Thoracic aorta (tissue), 2 donors: ENCODE measurements around the gene F9. TPM values are rescaled to one million over a fixed set of nuclear protein-coding genes. Genes with fewer than 3 reads are reported as not detected.
"Not testable (repeated sequence)": the region's sequence is repeated elsewhere in the genome, so short reads cannot be mapped to it uniquely, and the experiment has no call there.

Experiments
- ATAC-seq: fragments of 150-250 bp; one replicate; pipeline ENCODE4 v1.8.0; 2017; ENCODE audit warnings: low read depth; ENCODE audit not compliant: insufficient number of reproducible peaks, low FRiP score
- DNase-seq: peaks from one replicate; pipeline ENCODE4 v3.0.0-alpha.2; 2020; ENCODE audit warnings: low spot score
- H3K27ac ChIP-seq, 2 donors: fragments of 200-600 bp; sonication (generic); 1 replicate in 1 of 2; 2 replicates in 1 of 2; pipeline ENCODE4 v1.5.1; 2016; ENCODE audit warnings: mild to moderate bottlenecking in 2 of 2, moderate library complexity in 2 of 2
- H3K27me3 ChIP-seq: fragments of 200-600 bp; sonication (generic); replicated peaks from 2 replicates; pipeline ENCODE4 v1.6.0; 2016; ENCODE audit warnings: mild to moderate bottlenecking; ENCODE audit not compliant: insufficient read depth
- H3K36me3 ChIP-seq: fragments of 200-600 bp; sonication (generic); one replicate; pipeline ENCODE4 v1.5.1; 2016
- H3K4me1 ChIP-seq, 2 donors: fragments of 200-600 bp; sonication (generic); 1 replicate in 1 of 2; 2 replicates in 1 of 2; pipeline versions ENCODE4 v1.5.1 to v1.6.0; 2016; ENCODE audit warnings: low read depth in 2 of 2, mild to moderate bottlenecking in 1 of 2; ENCODE audit not compliant: control insufficient read depth in 1 of 2
- H3K4me3 ChIP-seq: fragments of 200-600 bp; sonication (generic); 2 replicates; pipeline ENCODE4 v1.5.1; 2016; ENCODE audit warnings: mild to moderate bottlenecking
- H3K9me3 ChIP-seq: fragments of 200-600 bp; sonication (generic); 2 replicates; pipeline ENCODE4 v1.5.1; 2016
- total RNA-seq, 2 donors: library from RNA; depleted of rRNA; stranded (reverse); fragments of >200 nt; gene quantifications; one replicate each; pipeline versions ENCODE4 v1.1.0 to v1.2.3, GENCODE V29; 2016
- TF ChIP-seq, protein P1 (sequence below): fragments of 200-600 bp; sonication (generic); IDR thresholded peaks from one replicate; pipeline ENCODE4 v1.5.1; 2019; ENCODE audit warnings: antibody characterized with exemption

The F9 gene
- total RNA-seq, 2 donors from 2014 or later, result 0.28 TPM; not detected in 1

DNA sequence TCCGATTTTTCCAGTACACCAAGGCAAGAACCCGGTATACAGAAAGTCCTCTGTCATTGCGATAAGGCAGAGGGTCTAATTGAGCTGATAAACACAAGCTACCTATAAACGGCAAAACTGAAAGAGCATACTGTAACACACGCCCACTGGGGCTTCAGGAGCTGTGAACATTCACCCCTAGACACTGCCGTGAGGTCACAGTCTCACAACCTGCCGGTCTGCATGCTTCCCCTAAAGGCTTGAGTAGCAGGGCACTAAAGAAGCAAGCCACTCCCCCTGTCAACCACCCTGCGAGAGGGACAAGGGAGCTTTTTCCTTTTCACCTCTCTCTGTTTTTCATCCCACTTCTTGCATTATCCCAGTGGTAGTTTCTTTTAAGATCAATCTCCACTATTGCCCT, 22.4 kb upstream of the F9 start:
- H3K27me3 ChIP-seq, result no peaks in the 10 kb centered on the region
- no peaks in the 10 kb centered on the region for H3K4me1 ChIP-seq
- H3K27ac ChIP-seq, result no peak overlapping the region
- H3K4me3 ChIP-seq, result no peak overlapping the region
- DNase-seq (no peak), ATAC-seq (no peak)
- H3K36me3 ChIP-seq, result no peaks in the 10 kb centered on the region
- TF ChIP-seq, protein P1, sequence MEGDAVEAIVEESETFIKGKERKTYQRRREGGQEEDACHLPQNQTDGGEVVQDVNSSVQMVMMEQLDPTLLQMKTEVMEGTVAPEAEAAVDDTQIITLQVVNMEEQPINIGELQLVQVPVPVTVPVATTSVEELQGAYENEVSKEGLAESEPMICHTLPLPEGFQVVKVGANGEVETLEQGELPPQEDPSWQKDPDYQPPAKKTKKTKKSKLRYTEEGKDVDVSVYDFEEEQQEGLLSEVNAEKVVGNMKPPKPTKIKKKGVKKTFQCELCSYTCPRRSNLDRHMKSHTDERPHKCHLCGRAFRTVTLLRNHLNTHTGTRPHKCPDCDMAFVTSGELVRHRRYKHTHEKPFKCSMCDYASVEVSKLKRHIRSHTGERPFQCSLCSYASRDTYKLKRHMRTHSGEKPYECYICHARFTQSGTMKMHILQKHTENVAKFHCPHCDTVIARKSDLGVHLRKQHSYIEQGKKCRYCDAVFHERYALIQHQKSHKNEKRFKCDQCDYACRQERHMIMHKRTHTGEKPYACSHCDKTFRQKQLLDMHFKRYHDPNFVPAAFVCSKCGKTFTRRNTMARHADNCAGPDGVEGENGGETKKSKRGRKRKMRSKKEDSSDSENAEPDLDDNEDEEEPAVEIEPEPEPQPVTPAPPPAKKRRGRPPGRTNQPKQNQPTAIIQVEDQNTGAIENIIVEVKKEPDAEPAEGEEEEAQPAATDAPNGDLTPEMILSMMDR, result no peak
- no peaks in the 10 kb centered on the region for H3K9me3 ChIP-seq

DNA sequence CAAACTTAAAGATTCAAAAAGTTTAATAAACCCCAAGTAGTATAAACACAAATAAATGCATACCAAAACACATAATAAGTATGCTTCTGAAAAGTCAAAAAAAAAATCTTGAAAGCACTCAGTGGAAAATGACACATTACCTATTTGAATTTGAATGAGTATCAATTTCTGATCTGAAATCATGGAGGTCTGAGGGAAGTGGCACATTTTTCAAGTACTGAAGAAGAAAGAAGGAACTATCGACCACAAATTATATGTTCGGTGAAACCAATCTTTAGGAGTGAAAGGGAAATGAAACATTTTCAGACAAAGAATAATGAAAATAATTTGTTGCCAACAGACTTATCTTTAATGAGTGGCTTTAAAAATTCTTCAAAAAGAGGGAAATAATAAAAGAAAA, 12.1 kb upstream of the F9 start:
- Histone ChIP-seq H3K27ac (no peak overlapping the region), H3K27me3 (no peaks in the 10 kb centered on the region), H3K4me3 (no peak overlapping the region), H3K9me3 (no peaks in the 10 kb centered on the region), H3K4me1 (no peaks in the 10 kb centered on the region), H3K36me3 (no peaks in the 10 kb centered on the region)
- DNase-seq, result no peak
- ATAC-seq, result no peak
- TF ChIP-seq, protein P1, result no peak

DNA sequence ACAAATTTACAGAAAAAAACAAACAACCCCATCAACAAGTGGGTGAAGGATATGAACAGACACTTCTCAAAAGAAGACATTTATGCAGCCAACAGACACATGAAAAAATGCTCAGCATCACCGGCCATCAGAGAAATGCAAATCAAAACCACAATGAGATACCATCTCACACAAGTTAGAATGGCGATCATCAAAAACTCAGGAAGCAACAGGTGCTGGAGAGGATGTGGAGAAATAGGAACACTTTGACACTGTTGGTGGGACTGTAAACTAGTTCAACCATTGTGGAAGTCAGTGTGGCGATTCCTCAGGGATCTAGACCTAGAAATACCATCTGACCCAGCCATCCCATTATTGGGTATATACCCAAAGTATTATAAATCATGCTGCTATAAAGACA, 1.7 kb upstream of the F9 start:
- DNase-seq, H3K9me3 ChIP-seq, ATAC-seq, H3K27me3 ChIP-seq, H3K36me3 ChIP-seq, H3K4me3 ChIP-seq, H3K4me1 ChIP-seq, H3K27ac ChIP-seq: not testable (repeated sequence)

DNA sequence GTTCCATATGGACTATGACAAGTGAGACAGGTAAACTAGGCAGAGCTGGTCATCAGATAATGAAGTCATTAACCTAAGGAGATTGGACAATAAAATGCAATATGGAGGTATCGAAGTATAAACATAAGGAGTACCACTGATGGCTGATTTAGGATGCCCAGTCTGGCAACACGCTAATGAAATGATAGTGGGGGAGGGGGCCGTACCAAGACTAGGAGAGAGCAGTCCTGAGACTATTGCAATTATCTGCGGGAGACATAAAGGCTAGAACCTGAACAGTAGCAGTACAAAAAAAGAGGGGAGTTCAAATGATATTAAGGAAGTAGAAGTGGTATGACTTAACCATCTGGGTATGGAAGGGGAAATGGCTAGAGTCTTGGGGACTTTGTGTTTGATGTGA, 2.3 kb downstream of the F9 start:
- ATAC-seq (no peak), DNase-seq (no peak)
- H3K9me3 ChIP-seq, result no peaks in the 10 kb centered on the region
- no peaks in the 10 kb centered on the region for H3K27me3 ChIP-seq
- no peak overlapping the region for H3K27ac ChIP-seq
- H3K4me3 ChIP-seq, result no peak overlapping the region
- no peaks in the 10 kb centered on the region for H3K4me1 ChIP-seq
- no peaks in the 10 kb centered on the region for H3K36me3 ChIP-seq
- TF ChIP-seq, protein P1, result no peak

DNA sequence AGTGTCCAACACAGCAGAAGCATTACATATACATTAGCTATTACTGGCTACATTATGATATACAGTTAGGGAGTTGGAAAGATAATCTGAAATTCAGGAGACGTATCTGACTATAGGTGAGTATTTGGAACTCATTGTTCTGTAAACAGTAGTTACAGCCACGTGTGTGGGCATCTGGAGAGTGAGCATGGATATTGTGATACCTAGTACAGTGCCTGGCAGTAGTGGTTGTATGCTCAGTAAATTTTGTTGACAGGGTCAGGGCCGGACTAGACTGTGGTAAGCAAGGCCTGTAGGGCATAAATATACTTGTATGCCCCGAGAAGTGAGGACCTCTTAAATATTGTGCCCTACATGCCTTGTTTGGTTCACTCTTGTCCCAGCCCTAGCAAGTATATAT, 2.9 kb downstream of the F9 start:
- TF ChIP-seq, protein P1, result no peak
- no peaks in the 10 kb centered on the region for H3K36me3 ChIP-seq
- DNase-seq (no peak), ATAC-seq (no peak)
- no peaks in the 10 kb centered on the region for H3K9me3 ChIP-seq
- H3K4me1 ChIP-seq, result no peaks in the 10 kb centered on the region
- no peaks in the 10 kb centered on the region for H3K27me3 ChIP-seq
- no peak overlapping the region for H3K27ac ChIP-seq
- H3K4me3 ChIP-seq, result no peak overlapping the region
